GM10266 (cell line): ENCODE data around the gene GBP3.

Source experiments
- DNase-seq: peaks from one replicate; pipeline ENCODE4 v3.0.0; 2012; ENCODE audit errors: extremely low spot score
- TF ChIP-seq, protein P1 (sequence below): IDR thresholded peaks from 2 replicates; pipeline ENCODE4 v1.5.1; 2012; ENCODE audit warnings: mild to moderate bottlenecking, low read depth; ENCODE audit not compliant: control insufficient read depth, insufficient read depth; ENCODE audit errors: missing control alignments

GBP3 gene

GRCh38 chr1:88961647-88962275 lies 60.9 kb downstream of the GBP3 start:
- DNase-seq = no peak
- TF ChIP-seq, protein P1, sequence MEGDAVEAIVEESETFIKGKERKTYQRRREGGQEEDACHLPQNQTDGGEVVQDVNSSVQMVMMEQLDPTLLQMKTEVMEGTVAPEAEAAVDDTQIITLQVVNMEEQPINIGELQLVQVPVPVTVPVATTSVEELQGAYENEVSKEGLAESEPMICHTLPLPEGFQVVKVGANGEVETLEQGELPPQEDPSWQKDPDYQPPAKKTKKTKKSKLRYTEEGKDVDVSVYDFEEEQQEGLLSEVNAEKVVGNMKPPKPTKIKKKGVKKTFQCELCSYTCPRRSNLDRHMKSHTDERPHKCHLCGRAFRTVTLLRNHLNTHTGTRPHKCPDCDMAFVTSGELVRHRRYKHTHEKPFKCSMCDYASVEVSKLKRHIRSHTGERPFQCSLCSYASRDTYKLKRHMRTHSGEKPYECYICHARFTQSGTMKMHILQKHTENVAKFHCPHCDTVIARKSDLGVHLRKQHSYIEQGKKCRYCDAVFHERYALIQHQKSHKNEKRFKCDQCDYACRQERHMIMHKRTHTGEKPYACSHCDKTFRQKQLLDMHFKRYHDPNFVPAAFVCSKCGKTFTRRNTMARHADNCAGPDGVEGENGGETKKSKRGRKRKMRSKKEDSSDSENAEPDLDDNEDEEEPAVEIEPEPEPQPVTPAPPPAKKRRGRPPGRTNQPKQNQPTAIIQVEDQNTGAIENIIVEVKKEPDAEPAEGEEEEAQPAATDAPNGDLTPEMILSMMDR = no peak

DNA sequence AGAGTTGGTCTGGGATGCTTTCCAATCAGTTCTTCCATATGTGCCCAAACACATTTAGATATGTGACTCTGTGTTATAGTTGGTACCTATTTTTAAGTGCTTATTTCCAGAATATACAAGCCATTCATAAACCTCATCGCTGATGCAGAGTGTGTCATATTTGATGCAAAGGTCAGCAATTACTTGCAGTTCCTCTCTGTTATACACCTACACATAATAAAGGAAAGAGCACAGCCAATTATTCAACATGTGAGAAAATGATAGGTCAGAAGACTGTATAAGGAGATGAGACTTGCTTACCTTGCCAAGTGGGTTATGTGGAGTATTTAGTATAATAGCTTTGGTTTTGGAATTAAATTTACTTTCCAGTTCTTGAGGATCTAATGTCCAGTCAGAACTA lies 61.6 kb downstream of the GBP3 start:
- DNase-seq = no peak
- TF ChIP-seq, protein P1 = no peak
